NCI-H2171 (cell line): Measurements from ENCODE around the gene STARD13.

Experiments
- DNase-seq: peaks from one replicate; lab custom pipeline; 2025; lab: John Stamatoyannopoulos, UW

STARD13 gene

DNA sequence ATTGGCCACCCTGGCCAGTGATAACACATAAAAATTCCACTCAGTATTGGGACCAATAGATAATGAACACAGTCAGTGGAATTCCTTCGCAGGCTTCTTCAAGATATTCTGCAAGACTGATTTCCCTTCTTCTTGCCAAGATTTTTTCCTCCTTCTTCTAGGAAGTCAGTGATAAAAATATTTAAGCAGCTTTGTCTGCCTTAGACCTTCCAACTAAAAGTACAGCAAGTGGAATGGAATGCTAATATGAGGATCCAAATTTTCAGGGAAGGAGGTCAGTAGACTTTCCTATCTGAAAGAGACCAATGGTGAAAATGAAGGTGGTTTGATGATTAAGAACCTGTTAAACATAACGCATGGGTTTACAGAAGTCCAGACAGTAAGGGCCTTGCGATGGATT, 9.6 kb downstream of the STARD13 start:
- DNase-seq, result no peak

DNA sequence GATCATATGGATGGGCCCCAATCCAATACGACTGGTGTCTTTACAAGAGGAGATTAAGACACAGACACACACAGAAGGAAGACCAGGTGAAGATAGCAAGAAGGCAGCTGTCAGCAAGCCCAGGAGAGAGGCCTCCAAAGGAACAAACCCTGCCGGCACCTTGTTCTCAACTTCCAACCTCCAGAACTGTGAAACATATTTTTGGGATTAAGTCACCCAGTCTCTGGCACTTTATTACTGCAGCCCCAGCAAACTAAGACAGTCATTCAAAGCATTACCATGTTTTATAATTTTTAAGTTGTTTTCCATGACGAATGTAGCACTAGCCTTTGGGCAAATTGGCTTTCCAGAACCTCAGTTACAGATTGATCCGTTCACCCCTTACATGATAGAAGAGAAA, 11.3 kb downstream of the STARD13 start:
- DNase-seq, result no peak

DNA sequence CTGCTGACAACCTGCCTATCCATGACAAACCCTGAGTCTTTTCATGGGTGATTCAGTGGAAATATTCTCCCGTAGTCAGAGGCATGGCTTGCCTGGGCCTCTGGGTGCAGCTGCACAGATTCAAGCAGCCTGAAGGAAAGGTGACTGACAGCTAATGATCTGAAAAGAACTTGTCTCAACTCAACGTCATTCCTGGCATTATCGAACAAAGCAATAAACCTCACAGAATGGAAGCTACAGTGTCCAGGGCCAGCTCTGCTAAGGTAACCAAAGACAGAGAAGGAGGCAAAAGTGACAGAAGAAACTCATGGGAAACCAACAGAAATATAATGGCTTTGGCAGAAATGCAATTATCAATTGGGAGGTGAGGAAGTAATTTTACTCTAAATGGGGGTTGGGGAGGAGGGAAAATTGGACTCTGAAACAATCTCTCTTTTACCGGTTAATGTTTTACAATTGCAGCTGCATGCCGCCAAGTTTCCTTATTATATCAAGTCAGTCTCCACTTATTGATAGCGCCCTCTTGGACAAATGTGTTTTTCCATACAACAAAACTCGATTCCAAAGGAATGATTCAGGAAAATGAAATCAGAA, 12.9 kb downstream of the STARD13 start:
- no peak for DNase-seq

DNA sequence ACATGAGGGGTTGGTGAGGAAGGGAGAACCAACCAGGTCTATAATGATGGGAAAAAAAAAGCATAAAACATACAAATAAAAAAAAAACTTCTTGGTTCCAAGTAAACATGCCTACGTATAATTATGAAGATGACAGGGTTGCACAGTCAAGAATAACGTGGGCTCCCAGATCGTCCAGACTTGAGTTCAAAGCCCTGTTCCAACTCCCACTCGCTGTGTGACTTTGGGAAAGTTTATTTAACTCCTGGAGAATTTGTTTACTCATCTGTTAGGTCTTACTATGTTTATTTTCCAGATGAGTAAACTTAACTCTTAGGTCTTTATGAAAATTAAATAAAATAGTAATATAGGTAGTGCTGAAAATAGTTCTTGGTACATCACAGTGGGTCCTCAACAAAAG, 13.8 kb downstream of the STARD13 start:
- DNase-seq, result no peak

- no peak for DNase-seq
These were observed 14.5 kb downstream of the STARD13 start for GRCh38 chr13:33270895-33271538.

- no peak for DNase-seq
These were observed 19.9 kb downstream of the STARD13 start for GRCh38 chr13:33265607-33266006.

DNA sequence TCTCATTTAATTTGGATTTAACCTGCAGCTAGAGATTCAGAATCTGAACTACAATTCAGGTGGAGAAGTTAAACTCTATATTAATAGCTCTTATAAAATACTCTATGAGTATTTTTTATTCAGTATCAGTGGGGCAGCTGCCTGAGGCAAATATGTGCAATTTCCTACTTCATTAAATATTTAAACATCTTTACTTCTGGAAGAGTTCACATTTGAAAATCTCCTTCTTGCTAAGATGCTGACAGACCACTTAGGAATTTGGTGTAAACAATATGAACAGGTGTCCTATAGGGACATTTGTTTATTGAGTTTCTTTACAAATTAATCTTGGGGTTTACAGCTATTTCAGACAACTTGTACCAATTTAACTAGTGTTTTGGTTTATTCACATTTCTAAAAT, 20.4 kb downstream of the STARD13 start:
- DNase-seq, result no peak

- DNase-seq, result no peak
These were observed 21.0 kb downstream of the STARD13 start for GRCh38 chr13:33264620-33264978.

- DNase-seq, result no peak
These were observed 21.5 kb downstream of the STARD13 start for GRCh38 chr13:33263976-33264619.

DNA sequence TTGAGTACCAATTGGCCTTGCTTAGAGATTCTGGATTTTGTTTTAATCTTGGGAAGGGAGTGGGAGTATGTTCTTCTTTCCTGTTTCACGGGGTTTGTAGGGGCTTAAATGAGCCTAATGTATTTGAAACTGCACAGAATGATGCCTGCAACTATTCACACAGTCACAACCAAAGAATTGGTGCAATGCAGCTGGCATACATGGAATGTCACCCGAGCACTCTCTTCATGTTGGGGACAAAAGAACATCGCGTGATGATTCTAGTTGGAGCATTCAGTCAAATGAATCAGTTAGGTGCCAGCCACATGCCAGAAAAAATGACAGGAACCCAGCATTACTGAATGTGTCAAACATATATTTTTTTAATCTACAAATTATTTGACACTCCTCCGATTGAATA, 22.1 kb downstream of the STARD13 start:
- DNase-seq, result no peak

- no peak for DNase-seq
These were observed 22.6 kb downstream of the STARD13 start for GRCh38 chr13:33262997-33263396.

- DNase-seq, result no peak
These were observed 23.0 kb downstream of the STARD13 start for GRCh38 chr13:33262594-33262993.

DNA sequence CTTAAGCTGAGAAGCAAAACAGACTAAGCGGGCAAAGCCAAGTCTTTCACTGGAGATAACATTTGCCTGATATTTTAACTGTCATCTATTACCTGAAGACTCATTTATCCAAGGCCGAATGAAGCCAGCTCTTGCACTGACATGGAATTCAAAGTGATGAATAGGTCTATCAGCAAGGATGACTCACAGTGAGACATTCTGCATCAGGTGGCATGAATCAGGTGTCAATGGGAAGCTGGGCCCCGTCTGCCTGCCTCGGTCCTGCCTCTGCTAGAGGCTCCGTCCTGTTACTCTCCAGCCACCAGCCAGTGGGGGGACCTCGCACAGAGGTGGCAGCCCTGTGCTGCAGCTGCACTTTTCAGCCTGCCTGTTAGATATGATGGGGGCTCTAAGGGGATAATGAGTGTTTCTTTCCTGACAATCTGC, 23.5 kb downstream of the STARD13 start:
- no peak for DNase-seq

DNA sequence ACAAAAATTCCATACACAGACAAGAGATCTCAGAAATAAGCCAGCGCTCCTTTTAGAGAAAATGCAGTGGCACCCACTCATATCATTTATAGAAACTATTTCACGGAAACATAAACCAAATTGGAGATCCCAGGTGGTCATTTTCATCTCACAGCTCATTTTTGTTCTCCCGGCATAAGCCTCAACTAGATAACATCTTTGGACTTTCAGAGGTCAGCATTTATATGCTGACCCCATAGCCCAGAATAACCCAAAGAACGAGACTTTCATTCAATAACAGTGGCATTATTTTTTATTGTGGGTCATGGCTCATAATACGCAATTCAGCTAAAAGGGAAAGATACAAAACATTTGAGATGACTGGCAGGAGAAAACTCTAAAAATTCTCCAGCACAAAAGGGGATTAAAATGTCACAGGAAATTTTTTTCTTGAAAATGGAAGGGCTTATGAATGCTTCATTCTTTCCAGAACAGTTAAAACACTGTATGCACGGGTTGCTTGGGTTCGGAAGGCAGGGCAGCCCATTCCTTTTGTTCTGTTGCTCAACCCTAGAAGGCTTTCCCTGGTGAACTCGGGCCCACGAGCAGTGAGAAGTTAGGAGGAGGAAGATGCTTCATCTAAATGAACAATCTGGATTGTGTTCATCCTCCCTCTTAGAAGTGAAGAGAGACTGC, 24.0 kb downstream of the STARD13 start:
- DNase-seq, result no peak

GRCh38 chr13:33260168-33261098, 25.1 kb downstream of the STARD13 start:
- no peak for DNase-seq

GRCh38 chr13:33259296-33259695, 26.3 kb downstream of the STARD13 start:
- DNase-seq, result no peak

DNA sequence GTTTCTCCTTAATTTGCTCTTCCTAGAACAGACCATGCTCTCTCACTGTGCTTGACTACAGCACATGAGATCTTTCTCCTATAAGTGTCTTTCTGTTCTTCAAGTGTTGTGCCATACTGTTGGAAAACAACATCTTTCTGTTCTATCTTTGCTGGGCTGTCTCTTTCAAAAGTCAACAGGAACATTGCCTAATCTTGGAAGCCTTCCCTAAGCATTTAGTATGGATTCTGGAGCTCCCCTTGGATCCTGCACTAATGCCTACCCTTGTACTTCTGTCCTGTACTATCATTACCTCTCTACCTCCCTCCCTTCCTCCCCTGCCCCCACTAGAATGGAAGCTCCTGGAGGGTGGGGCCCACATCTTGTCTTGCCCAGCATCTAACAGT, 26.8 kb downstream of the STARD13 start:
- DNase-seq, result no peak

- DNase-seq, result no peak
These were observed 27.4 kb downstream of the STARD13 start for GRCh38 chr13:33257841-33258807.

GRCh38 chr13:33256148-33256840, 29.3 kb downstream of the STARD13 start:
- DNase-seq, result no peak

- DNase-seq, result no peak
These were observed 33.4 kb downstream of the STARD13 start for GRCh38 chr13:33252135-33252534.
